ENCODE results near the gene SND1.

SND1 gene

GRCh38 chr7:127845522-127846214, 193.7 kb downstream of the SND1 start:
- DNase-seq (ENCODE audit: extremely low spot score): no peak
- ChIA-PET POLR2A (no interaction called here), CTCF (no interaction called here)
- TF ChIP-seq CTCF (IDR thresholded peaks at IDR 0.05; ENCODE audit: control extremely low read depth, extremely low read depth, low read depth, missing control alignments): no peak

- CTCF ChIA-PET: interaction anchor here (0.8 to 1.2 kb wide), 2 partner anchors 9 to 133 kb away, joined by 3 read pairs; no protein-coding TSS in a partner anchor
- no peak for DNase-seq (ENCODE audit: extremely low spot score)
- no peak for TF ChIP-seq CTCF (IDR thresholded peaks at IDR 0.05; ENCODE audit: control extremely low read depth, extremely low read depth, low read depth, missing control alignments)
- POLR2A ChIA-PET: no interaction called here
Observed at GRCh38 chr7:127847641-127848040, 195.6 kb downstream of the SND1 start.

- POLR2A ChIA-PET: no interaction called here
- no peak for TF ChIP-seq CTCF (IDR thresholded peaks at IDR 0.05; ENCODE audit: control extremely low read depth, extremely low read depth, low read depth, missing control alignments)
- no peak for DNase-seq (ENCODE audit: extremely low spot score)
- CTCF ChIA-PET: interaction anchor here (1.2 kb wide), 2 partner anchors 8 kb away, joined by 3 read pairs; no protein-coding TSS in a partner anchor
Observed at GRCh38 chr7:127848241-127848640, 196.2 kb downstream of the SND1 start.

- ChIA-PET CTCF (interaction anchor here (1.3 to 1.4 kb wide), 2 partner anchors 37 to 142 kb away, joined by 3 read pairs; no protein-coding TSS in a partner anchor), POLR2A (no interaction called here)
- TF ChIP-seq CTCF (IDR thresholded peaks at IDR 0.05; ENCODE audit: control extremely low read depth, extremely low read depth, low read depth, missing control alignments): no peak
- DNase-seq (ENCODE audit: extremely low spot score): no peak
Observed at GRCh38 chr7:127850195-127850594, 198.2 kb downstream of the SND1 start.

- DNase-seq (ENCODE audit: extremely low spot score): no peak
- CTCF ChIA-PET: no interaction called here
- TF ChIP-seq CTCF (IDR thresholded peaks at IDR 0.05; ENCODE audit: control extremely low read depth, extremely low read depth, low read depth, missing control alignments): no peak
- POLR2A ChIA-PET: no interaction called here
Observed at GRCh38 chr7:127854383-127854782, 202.4 kb downstream of the SND1 start.

- CTCF ChIA-PET: no interaction called here
- TF ChIP-seq CTCF (IDR thresholded peaks at IDR 0.05; ENCODE audit: control extremely low read depth, extremely low read depth, low read depth, missing control alignments): no peak
- no peak for DNase-seq (ENCODE audit: extremely low spot score)
- POLR2A ChIA-PET: no interaction called here
Observed at GRCh38 chr7:127857464-127857841, 205.5 kb downstream of the SND1 start.
